ENCODE measurements around the gene TTC39C. TPM values are rescaled to one million over a fixed set of nuclear protein-coding genes. Genes with fewer than 3 reads are reported as not detected.

The TTC39C gene
- 10 to 100 TPM; 44.0 to 46.2 TPM for total RNA-seq

DNA sequence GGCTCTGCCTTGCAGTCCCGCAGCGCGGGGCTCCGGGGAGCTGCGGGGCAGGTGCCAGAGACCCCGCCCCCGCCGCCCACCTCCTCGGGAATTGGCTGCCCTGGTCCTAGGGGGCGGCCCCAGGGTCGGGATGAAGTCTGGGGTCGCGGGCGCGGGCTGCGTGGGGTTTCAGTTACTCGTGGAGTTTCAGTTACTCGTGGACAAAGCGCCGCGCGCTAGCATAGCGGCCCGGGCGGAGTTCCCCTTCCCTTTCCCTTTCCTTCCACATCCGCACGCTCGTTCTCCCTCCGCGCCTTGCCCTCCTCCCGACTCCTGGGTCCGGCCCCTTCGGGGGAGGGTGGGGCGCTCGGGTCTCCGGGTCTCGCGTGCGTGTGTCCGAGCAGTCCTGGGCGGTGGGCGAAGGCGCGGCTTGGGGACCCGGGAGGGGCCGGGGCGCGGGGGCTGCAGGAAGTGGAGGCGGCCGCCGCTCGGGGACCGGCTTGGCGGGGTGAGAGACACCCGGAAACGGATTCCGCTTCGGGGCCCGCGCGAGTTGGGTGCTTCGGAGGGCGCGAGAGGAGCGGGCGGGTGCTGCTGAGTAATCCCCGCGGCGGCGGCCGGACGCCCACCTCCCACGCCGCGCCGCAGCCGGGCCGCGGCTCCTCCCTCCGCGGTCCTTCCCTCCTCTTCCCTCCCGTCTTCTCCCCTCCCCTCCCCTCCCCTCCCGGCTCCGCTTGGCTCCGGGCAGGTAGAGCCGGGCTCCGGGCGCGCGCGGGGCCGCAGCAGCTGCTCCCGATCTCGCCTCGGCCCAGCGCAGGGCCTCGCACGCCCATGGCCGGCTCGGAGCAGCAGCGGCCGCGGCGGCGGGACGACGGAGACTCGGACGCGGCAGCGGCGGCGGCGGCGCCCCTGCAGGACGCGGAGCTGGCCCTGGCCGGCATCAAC lies at the start of gene TTC39C:
Gene TTC39C (plus strand): TSS at position 693 of the 924 bp plus-strand sequence. CDS start 118 bp downstream, at position 811.
- Mint-ChIP-seq H3K27ac (peak within 1 kb of the TSS; percentile 84 to 95), H3K9me3 (no peaks in the 10 kb centered on the region), H3K36me3 (peaks cover 6 to 21% of the 10 kb centered on the region in 2 donors)
- peak; percentile 85 to 89 for DNase-seq (ENCODE audit: low spot score in 2 of 2)
- ATAC-seq, result peak; percentile 70 to 75

DNA sequence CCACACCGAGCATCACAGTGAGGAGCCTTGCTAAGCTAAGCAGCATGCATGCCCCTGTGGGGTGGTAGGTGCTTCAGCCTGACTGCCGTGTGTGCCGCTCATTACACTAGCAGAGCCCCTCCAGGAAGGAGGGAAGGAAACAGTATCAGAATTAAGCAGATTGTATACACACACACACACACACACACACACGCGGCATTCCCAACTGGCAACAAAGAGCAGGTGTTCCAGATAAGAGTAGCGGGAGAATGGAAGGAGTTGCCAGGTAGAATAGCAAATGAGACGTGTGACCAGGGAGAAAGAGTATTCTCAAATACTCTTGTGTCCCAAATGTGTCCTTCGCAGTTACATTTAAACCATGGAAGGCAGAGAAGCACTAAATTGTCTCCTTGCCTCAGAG lies 47.6 kb upstream of the TTC39C start:
- peak overlapping the region in 1 of 2 donors; percentile 15 for H3K27ac Mint-ChIP-seq
- DNase-seq (ENCODE audit: low spot score in 2 of 2), result no peak

GRCh38 chr18:23967321-23968089 lies 47.0 kb upstream of the TTC39C start:
- H3K36me3 Mint-ChIP-seq, result peaks cover 0 to 9% of the 10 kb centered on the region in 2 donors
- peaks cover 0 to 3% of the 10 kb centered on the region in 2 donors for H3K9me3 Mint-ChIP-seq
- DNase-seq (ENCODE audit: low spot score in 2 of 2) (peak in 1 of 2 donors; percentile 61), ATAC-seq (peak; percentile 41 to 84)
- no peak overlapping the region for H3K27ac Mint-ChIP-seq

More for the DNA sequence above, 47.6 kb upstream of the TTC39C start:
- peaks cover 0 to 9% of the 10 kb centered on the region in 2 donors for H3K36me3 Mint-ChIP-seq
- no peak for ATAC-seq
- peaks cover 0 to 3% of the 10 kb centered on the region in 2 donors for H3K9me3 Mint-ChIP-seq

- no peak overlapping the region for H3K27ac Mint-ChIP-seq
- no peak for DNase-seq (ENCODE audit: low spot score in 2 of 2)
- H3K9me3 Mint-ChIP-seq, result peaks cover 3 to 7% of the 10 kb centered on the region in 2 donors
- H3K36me3 Mint-ChIP-seq, result peaks cover 0 to 8% of the 10 kb centered on the region in 2 donors
- no peak for ATAC-seq
These were observed 45.6 kb upstream of the TTC39C start for GRCh38 chr18:23968638-23969604.

DNA sequence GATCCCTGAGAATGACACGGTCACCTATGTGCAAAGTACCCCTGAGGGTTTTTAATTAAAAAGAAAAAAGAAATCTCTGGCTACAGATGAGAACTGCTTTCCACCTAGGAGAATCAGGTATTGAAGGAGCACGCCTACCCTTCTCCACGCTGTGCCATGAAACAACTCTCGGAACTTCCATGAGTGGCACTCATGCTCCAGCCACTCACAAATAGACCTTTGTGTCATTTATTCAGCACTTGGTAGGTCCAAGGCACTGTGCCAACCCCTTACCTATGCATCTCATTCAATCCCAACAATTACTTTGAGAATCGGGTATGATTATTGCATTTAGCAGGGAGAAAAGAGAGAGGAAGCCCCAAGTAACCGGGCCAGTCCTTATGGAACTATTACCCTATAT lies 44.9 kb upstream of the TTC39C start:
- H3K36me3 Mint-ChIP-seq, result peaks cover 0 to 8% of the 10 kb centered on the region in 2 donors
- DNase-seq (ENCODE audit: low spot score in 2 of 2) (no peak), ATAC-seq (no peak)
- no peak overlapping the region for H3K27ac Mint-ChIP-seq
- H3K9me3 Mint-ChIP-seq, result peaks cover 3 to 12% of the 10 kb centered on the region in 2 donors

- H3K36me3 Mint-ChIP-seq, result peaks cover 0 to 9% of the 10 kb centered on the region in 2 donors
- DNase-seq (ENCODE audit: low spot score in 2 of 2) (no peak), ATAC-seq (peak; percentile 36 to 49)
- H3K9me3 Mint-ChIP-seq, result peaks cover 3 to 14% of the 10 kb centered on the region in 2 donors
- H3K27ac Mint-ChIP-seq, result peak overlapping the region in 1 of 2 donors; percentile 66
These were observed 44.1 kb upstream of the TTC39C start for GRCh38 chr18:23970161-23971096.

DNA sequence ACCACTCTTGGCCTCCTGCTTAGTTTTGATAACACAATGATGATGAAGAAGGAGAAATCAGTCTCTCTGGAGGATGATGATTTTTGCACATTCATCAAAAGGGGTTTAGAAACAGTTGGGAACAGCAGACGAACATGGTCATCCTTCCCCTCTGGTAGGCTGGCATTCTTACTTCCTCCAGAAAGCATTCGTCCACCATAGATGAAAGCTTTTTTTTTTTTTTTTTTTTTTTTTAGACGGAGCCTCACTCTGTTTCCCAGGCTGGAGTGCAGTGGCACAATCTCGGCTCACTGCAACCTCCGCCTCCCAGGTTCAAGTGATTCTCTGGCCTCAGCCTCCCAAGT lies 43.5 kb upstream of the TTC39C start:
- ATAC-seq, result no peak
- Mint-ChIP-seq H3K27ac (no peak overlapping the region), H3K9me3 (peaks cover 3 to 14% of the 10 kb centered on the region in 2 donors), H3K36me3 (peaks cover under 1 to 11% of the 10 kb centered on the region in 2 donors)
- DNase-seq (ENCODE audit: low spot score in 2 of 2), result no peak

- Mint-ChIP-seq H3K27ac (no peak overlapping the region), H3K36me3 (peaks cover 6 to 18% of the 10 kb centered on the region in 2 donors), H3K9me3 (peaks cover 7 to 20% of the 10 kb centered on the region in 2 donors)
- ATAC-seq (no peak), DNase-seq (ENCODE audit: low spot score in 2 of 2) (no peak)
These were observed 42.8 kb upstream of the TTC39C start for GRCh38 chr18:23971666-23972230.

GRCh38 chr18:23972453-23972852 lies 42.1 kb upstream of the TTC39C start:
- ATAC-seq (peak; percentile 86 to 98), DNase-seq (ENCODE audit: low spot score in 2 of 2) (peak in 1 of 2 donors; percentile 31)
- H3K36me3 Mint-ChIP-seq, result peaks cover 10 to 24% of the 10 kb centered on the region in 2 donors
- peaks cover 10 to 24% of the 10 kb centered on the region in 2 donors for H3K9me3 Mint-ChIP-seq
- H3K27ac Mint-ChIP-seq, result no peak overlapping the region

DNA sequence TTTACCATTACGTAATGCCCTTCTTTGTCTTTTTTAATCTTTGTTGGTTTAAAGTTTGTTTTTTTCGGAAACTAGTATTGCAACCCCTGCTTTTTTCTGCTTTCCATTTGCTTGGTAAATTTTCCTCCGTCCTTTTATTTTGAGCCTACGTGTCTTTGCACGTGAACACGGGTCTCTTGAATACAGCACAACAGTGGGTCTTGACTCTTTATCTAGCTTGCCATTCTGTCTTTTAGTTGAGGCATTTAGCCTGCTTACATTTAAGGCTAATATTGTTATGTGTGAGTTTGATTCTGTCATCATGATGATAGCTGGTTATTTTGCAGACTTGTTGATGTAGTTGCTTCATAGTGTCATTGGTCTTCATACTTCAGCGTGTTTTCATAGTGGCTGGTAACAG lies 37.5 kb upstream of the TTC39C start:
- Mint-ChIP-seq H3K36me3 (peaks cover 10 to 29% of the 10 kb centered on the region in 2 donors), H3K27ac (no peak overlapping the region), H3K9me3 (peaks cover 10 to 29% of the 10 kb centered on the region in 2 donors)
- ATAC-seq, result no peak
- no peak for DNase-seq (ENCODE audit: low spot score in 2 of 2)

DNA sequence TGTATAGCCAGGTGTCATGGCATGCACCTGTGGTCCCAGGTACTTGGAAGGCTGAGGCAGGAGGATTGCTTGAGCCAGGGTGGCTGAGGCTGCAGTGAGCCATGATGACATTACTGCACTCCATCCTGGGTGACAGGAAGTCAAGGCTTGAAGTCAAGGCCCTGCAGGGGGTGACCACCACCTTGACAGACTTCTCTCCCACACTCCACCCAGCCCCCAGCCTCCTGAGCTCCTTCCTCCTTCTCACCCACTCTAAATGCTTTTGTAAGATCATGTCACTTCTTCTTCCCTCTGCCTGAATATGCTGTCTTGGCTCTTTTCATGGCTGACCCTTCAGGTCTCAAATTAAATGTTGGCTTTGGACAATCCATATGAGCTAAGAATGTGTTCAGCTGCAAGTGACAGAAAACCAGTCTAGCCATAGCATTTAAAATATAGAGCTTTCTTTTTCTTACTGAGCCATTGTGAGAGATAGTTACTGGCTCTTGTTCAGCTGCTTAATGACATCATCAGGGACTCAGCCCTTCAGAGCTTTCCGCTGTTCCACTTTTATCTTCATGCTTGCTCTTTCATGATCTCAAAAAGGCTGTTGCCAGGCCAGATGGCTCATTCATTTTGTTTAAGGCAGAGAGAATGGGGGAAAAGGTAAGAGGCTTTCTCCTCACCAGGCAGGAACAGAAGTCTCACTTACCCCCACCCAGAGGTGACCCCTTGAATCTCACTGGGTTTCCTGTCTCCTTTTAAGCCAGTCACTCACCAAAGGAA lies 36.7 kb upstream of the TTC39C start:
- peak overlapping the region; percentile 31 to 47 for H3K27ac Mint-ChIP-seq
- DNase-seq (ENCODE audit: low spot score in 2 of 2) (no peak), ATAC-seq (peak; percentile 59 to 68)
- H3K9me3 Mint-ChIP-seq, result peaks cover 10 to 29% of the 10 kb centered on the region in 2 donors
- H3K36me3 Mint-ChIP-seq, result peaks cover 10 to 29% of the 10 kb centered on the region in 2 donors

DNA sequence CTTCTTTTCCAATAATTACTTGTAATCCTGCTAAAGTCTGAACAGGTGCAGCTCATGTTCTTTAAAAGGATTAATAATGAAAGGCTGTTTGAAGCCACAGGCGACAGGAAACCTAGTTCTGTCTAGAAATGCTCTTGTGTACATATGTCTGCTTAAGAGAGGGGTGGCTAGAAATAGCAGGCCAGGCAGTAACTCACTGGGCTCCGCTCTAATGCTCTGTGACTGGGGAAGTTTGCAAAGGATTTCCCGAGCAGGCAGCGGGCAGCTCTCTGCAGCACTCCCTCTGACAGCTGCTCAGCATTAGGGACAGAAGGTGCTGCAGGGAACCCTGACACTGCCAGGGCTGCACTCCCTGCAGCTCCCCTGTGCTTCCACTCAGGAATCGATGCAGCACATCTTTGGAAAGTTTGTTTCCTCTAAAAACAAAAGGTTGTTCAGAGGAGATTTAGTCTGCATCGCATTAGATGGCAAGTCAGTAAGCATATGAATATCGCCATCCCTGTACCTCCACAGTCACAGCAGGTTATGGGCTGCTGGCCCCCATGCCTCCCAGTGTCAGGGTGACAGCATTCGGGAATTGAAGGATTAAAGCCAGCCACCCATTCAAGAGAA lies 33.1 kb upstream of the TTC39C start:
- no peak for ATAC-seq
- H3K27ac Mint-ChIP-seq, result no peak overlapping the region
- no peak for DNase-seq (ENCODE audit: low spot score in 2 of 2)
- peaks cover 6 to 24% of the 10 kb centered on the region in 2 donors for H3K36me3 Mint-ChIP-seq
- H3K9me3 Mint-ChIP-seq, result peaks cover 4 to 17% of the 10 kb centered on the region in 2 donors

GRCh38 chr18:23982155-23983079 lies 32.1 kb upstream of the TTC39C start:
- ATAC-seq (peak in 1 of 2 donors; percentile 20), DNase-seq (ENCODE audit: low spot score in 2 of 2) (no peak)
- H3K9me3 Mint-ChIP-seq, result peaks cover 0 to 11% of the 10 kb centered on the region in 2 donors
- no peak overlapping the region for H3K27ac Mint-ChIP-seq
- H3K36me3 Mint-ChIP-seq, result peaks cover 0 to 15% of the 10 kb centered on the region in 2 donors
